NCI-H2196 (cell line): ENCODE data around the gene MINK1.

Source experiments
- DNase-seq: peaks from one replicate; lab custom pipeline; 2025; ENCODE audit not compliant: unreplicated experiment; lab: John Stamatoyannopoulos, UW

The MINK1 gene

GRCh38 chr17:4928881-4929280, 95.7 kb downstream of the MINK1 start:
- DNase-seq = no peak

- no peak for DNase-seq
These were observed 98.8 kb downstream of the MINK1 start, which contains the start of gene GP1BA for GRCh38 chr17:4931963-4932362. Gene GP1BA (plus strand): TSS chr17:4932277. CDS start chr17:4932605, 328 bp downstream.

GRCh38 chr17:4932756-4933155, 99.6 kb downstream of the MINK1 start:
- no peak for DNase-seq

- DNase-seq = no peak
These were observed 100.5 kb downstream of the MINK1 start for GRCh38 chr17:4933646-4934045.

- peak; percentile 21 for DNase-seq
These were observed 101.2 kb downstream of the MINK1 start for GRCh38 chr17:4934173-4934979.

GRCh38 chr17:4935650-4936049, 102.5 kb downstream of the MINK1 start:
- DNase-seq = no peak

GRCh38 chr17:4936436-4936835, 103.3 kb downstream of the MINK1 start:
- no peak for DNase-seq

GRCh38 chr17:4937553-4937952, 104.4 kb downstream of the MINK1 start:
- no peak for DNase-seq

GRCh38 chr17:4938069-4938491, 104.9 kb downstream of the MINK1 start:
- DNase-seq = no peak

- DNase-seq = no peak
These were observed 105.8 kb downstream of the MINK1 start for GRCh38 chr17:4938688-4939545.

GRCh38 chr17:4939546-4939795, 106.3 kb downstream of the MINK1 start:
- no peak for DNase-seq

GRCh38 chr17:4939796-4940554, 106.8 kb downstream of the MINK1 start, which contains the start of the genes RNF167 and SLC25A11:
Gene RNF167 (plus strand): TSS chr17:4940268. CDS start chr17:4940910, 642 bp downstream.
Gene SLC25A11 (minus strand): TSS chr17:4940046. CDS start chr17:4939910, 136 bp downstream.
- DNase-seq = peak; percentile 90

GRCh38 chr17:4940555-4941318, 107.6 kb downstream of the MINK1 start:
- no peak for DNase-seq

GRCh38 chr17:4941319-4941610, 108.1 kb downstream of the MINK1 start:
- no peak for DNase-seq

- no peak for DNase-seq
These were observed 109.8 kb downstream of the MINK1 start for GRCh38 chr17:4942760-4943508.

GRCh38 chr17:4944163-4944553, 111.0 kb downstream of the MINK1 start:
- no peak for DNase-seq

GRCh38 chr17:4944554-4945175, 111.5 kb downstream of the MINK1 start:
- no peak for DNase-seq

- peak; percentile 5 for DNase-seq
These were observed 112.2 kb downstream of the MINK1 start for GRCh38 chr17:4945176-4945943.

GRCh38 chr17:4945944-4946280, 112.8 kb downstream of the MINK1 start:
- DNase-seq = no peak
